SK-N-SH treated with all-trans-retinoic acid at 6 μM for 48 hours (cell line): ENCODE measurements around the gene CREB3L2.

Experiments
- TOX ChIP-seq: fragments of 250-450 bp; sonication (Bioruptor Pico); IDR thresholded peaks from 2 replicates; pipeline ENCODE4 v1.8.0; 2021; ENCODE audit warnings: mild to moderate bottlenecking, moderate library complexity, borderline replicate concordance
- TF ChIP-seq, protein P1 (sequence below): fragments of 250-450 bp; sonication (Bioruptor Pico); IDR thresholded peaks from 2 replicates; pipeline ENCODE4 v1.8.0; 2021; ENCODE audit warnings: low read depth, mild to moderate bottlenecking, moderate library complexity, borderline replicate concordance

DNA sequence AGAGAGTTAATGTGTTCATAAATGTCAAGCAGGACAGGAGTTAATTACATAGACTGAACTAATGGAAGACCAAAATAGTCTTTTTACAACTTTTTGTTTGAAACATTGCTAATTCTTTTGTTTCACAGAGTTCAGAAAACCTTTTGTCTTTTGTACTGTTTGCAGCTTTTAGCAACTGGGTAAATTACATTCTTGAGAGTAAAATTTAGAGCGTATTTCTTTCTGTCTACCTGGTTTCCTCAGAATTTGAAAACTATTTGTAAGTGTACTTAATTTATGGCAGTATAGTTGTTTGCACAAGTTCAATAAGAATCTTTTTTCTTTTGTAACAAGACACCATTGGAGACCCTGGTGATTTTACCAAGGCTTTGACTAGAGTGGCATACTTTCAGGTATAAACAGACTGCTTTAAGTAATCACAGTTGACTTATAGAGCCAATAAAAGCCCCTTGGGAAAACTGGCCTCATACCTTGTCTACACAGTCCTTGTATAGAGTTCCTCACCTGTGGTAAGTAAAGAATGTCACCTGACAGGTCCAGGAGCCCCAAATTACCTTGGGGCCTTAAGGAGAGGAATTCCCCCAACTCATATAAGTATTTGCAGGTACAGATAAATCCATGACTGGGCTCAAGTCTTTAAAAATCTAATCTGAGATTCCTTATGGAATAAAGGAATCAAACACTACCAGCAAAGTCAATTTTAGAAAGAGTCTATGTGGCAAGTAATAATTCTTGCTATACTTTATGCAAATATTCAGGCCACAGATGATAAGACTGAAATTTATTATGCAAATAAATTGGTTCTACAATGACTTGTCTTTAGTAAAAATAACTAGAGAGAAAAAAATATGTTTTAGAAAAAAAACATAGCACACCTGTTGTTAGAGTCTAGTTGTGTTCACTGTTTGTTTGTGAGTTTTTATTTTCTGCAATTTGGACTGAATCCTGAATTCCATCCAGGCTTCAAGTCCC, 23.6 kb upstream of the CREB3L2 start:
- no peak for TF ChIP-seq TOX
- TF ChIP-seq, protein P1, sequence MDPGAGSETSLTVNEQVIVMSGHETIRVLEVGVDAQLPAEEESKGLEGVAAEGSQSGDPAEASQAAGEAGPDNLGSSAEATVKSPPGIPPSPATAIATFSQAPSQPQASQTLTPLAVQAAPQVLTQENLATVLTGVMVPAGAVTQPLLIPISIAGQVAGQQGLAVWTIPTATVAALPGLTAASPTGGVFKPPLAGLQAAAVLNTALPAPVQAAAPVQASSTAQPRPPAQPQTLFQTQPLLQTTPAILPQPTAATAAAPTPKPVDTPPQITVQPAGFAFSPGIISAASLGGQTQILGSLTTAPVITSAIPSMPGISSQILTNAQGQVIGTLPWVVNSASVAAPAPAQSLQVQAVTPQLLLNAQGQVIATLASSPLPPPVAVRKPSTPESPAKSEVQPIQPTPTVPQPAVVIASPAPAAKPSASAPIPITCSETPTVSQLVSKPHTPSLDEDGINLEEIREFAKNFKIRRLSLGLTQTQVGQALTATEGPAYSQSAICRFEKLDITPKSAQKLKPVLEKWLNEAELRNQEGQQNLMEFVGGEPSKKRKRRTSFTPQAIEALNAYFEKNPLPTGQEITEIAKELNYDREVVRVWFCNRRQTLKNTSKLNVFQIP (CRISPR knock-in tag) = no peak
